Fibroblast of mammary gland (primary cell): Measurements from ENCODE around the gene CPNE7.
"Not testable (repeated sequence)": the region's sequence is repeated elsewhere in the genome, so short reads cannot be mapped to it uniquely, and the experiment has no call there.

ENCODE experiments used
- DNase-seq: peaks from one replicate; pipeline ENCODE4 v3.0.0-alpha.2; 2010; ENCODE audit warnings: low read depth
- H3K4me3 ChIP-seq: 2 replicates; pipeline ENCODE4 v1.5.1; 2011; ENCODE audit warnings: low read depth, mild to moderate bottlenecking, low read length, moderate library complexity; ENCODE audit not compliant: control insufficient read depth
- TF ChIP-seq, protein P1 (sequence below): conservative IDR thresholded peaks from 2 replicates; pipeline ENCODE4 v1.5.1; 2011; ENCODE audit warnings: low read depth, low read length, inconsistent platforms; ENCODE audit not compliant: control insufficient read depth, insufficient read depth

The CPNE7 gene

DNA sequence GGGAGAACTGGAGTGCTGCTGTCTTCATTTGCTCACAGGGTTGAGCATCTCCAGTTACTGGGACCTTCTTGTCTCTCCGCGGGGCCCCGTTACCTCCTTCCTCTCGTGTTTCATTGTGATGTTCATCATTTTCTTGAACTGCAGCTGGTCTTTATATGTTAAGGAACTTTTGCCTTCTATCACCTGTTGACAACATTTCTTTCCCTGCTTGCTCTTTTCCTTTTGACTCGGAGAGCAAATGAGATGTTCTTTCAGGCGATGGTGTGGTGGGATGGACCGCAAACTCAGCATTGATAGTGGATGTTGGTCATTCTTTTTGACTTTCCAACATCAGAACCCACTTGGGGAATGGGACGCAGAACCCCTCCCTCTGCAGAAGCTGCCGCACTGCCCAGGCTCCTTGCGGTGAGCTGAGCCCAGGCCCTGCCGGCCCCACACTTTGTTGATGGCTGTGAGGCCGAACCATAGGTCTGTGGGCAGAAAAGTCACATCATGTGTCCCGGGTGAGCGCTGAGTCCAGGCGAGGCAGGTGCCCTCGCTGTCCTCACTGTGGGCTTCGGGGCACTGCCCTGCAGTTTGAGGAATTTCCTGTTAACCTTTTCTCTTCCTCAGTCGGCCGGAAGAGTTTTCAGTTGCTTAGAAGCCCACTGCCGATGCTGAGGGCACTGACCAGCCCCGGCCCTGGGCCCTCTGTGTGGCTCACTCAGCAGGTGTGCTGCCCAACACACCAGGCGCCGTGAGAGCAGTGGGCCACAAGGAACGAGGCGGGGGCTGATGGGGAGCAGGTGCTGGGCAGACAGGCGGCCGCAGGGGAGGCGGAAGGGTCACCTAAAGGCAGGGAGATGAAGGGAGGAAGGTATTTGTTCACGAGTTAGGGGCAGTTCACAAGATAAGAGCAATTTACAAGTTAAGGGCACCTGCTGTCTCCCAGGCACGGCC, 7.6 kb upstream of the CPNE7 start:
- DNase-seq = no peak
- TF ChIP-seq, protein P1, sequence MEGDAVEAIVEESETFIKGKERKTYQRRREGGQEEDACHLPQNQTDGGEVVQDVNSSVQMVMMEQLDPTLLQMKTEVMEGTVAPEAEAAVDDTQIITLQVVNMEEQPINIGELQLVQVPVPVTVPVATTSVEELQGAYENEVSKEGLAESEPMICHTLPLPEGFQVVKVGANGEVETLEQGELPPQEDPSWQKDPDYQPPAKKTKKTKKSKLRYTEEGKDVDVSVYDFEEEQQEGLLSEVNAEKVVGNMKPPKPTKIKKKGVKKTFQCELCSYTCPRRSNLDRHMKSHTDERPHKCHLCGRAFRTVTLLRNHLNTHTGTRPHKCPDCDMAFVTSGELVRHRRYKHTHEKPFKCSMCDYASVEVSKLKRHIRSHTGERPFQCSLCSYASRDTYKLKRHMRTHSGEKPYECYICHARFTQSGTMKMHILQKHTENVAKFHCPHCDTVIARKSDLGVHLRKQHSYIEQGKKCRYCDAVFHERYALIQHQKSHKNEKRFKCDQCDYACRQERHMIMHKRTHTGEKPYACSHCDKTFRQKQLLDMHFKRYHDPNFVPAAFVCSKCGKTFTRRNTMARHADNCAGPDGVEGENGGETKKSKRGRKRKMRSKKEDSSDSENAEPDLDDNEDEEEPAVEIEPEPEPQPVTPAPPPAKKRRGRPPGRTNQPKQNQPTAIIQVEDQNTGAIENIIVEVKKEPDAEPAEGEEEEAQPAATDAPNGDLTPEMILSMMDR = no peak
- no peak overlapping the region for H3K4me3 ChIP-seq

DNA sequence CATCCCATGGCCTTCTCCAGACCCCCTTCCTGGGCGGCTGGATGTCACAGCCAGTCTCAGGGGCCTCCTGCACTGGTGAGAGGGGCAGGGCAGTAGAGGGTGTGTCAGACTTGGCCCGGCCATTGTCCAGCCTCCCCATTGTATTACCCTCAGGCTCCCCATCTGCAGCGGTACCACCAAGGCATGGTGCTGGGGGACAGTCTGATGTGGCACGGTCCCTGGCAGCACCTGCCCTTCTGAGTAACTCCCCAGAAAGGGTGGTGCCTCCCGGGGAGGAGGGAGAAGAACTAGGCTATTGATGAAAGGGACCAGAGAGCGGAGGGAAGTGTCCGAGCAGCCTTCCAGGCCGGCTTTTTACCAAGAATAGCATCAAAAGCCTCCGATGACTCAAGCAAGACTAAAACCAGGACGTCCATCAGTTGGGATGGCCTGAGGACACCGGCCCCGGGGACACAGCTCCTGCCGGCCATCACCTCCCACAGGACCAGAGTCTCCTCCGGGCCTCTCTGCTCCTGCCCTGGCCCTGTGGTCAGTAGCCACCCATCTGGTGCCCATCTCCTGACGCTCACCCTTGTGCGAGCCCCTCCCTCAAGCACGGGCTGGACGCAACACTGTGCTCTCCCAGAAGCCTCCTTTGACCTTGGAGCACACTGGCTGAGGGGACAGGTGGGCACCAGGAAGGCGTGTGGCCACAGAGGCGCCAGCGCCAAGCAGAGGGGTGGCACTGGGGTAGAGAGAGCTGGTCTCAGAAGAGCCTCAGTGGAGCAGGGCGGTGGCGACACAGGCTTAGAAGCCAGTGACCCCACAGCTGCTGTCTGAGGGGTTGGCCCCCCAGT, 5.8 kb upstream of the CPNE7 start:
- TF ChIP-seq, protein P1 = no peak
- DNase-seq = no peak
- H3K4me3 ChIP-seq = no peak overlapping the region

DNA sequence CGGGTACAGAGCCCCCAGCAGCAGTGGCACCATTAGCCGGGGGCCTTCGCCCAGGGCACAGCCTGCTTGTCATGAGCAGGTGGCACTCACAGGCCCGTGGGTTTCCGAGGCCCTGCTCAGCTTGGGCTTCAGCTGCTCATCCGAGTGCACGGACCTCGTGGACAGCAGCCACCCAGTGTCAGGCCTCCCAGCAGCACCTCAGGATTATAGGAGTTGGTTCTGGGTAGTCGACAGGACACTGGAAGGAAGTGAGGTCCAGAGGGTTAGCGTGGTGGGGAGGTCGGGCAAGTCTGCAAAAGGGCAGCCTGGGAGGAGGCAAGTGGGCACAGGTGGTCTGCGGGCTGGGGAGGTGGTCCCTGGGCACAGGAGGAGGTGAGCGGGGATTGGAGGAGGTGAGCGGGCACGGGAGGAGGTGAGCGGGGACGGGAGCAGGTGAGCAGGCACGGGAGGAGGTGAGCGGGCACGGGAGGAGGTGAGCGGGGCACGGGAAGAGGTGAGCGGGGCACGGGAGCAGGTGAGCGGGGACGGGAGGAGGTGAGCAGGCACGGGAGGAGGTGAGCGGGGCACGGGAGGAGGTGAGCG, 5.1 kb upstream of the CPNE7 start:
- TF ChIP-seq, protein P1 = no peak
- no peak for DNase-seq
- no peak overlapping the region for H3K4me3 ChIP-seq

DNA sequence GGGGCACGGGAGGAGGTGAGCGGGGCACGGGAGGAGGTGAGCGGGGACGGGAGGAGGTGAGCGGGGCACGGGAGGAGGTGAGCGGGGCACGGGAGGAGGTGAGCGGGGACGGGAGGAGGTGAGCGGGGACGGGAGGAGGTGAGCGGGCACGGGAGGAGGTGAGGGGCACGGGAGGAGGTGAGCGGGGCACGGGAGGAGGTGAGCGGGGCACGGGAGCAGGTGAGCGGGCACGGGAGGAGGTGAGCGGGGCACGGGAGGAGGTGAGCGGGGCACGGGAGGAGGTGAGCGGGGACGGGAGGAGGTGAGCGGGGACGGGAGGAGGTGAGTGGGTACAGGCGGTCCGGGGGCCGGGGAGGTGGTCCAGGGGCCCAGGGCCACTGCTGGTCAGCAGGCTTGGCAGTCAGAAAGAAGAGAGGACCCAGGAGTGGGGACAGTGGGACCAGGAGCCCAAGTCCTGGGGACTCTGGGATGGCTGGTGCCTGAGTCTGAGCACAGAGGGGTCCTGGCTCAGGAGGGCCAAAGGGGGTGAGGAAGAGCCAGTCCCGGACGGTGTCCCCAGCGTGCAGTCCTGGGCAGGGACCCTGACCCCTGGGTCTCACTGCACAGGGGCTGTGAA, 4.5 kb upstream of the CPNE7 start:
- H3K4me3 ChIP-seq, DNase-seq: not testable (repeated sequence)

DNA sequence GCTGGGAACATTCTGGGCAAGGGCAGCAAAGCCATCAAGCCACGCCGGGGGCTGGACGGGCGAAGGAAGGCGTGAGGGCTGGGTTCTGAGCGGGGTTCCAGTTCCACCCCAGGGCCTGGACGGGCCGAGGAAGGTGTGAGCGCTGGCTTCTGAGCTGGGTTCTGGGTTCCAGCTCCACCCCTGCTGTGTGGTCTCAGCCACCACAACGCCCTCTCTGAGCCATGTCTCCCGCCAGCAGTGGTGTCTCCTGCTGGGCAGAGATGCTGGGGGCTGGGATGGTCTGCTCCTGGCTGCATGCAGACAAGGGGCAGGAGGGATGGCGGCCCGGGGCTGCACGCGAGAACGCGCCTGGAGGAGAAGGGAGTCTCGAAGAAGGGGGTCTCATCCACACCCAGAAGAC, 3.9 kb upstream of the CPNE7 start:
- TF ChIP-seq, protein P1 = no peak
- DNase-seq = no peak
- no peak overlapping the region for H3K4me3 ChIP-seq

DNA sequence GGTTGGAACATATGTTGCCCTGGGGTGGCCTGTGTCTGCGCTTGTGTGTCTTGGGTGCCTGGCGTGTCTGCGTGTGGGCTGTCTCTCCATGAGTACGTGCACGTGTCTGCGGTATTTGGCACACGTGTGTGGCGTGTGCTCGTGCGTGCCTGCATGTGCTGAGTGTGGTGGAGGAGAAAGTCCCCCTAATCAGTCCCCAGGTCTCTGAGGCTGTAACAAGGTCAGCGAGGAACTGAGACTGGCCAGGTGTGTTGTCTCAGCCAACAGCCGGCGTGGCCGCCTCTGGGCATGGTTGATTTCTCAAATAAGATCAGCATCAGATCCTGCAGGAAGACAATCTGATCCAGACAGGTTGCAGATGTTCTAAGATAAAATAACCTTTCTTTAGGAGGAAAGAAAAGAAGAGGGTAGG, 3.5 kb upstream of the CPNE7 start:
- TF ChIP-seq, protein P1 = no peak
- DNase-seq = no peak
- no peak overlapping the region for H3K4me3 ChIP-seq
